ENCODE results near the gene IMMP2L.

The IMMP2L gene

DNA sequence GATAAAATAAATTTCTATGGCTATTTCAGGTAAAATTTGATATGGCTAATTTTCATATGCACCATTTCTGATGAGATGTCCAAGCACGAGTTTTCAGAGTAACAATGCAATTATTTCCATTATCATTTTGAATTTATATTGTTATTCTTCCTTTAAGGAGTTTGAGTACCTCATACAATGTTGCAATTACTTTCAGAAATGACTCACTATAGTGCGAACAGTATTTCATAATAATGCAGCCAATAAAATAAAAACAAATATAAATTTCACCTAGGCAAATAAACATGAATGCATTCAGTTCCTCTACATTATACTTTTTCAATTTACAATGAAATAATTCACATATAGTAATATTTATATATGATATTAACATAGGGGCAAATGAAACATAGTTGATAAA lies 550.1 kb downstream of the IMMP2L start:
- no peak for DNase-seq

DNA sequence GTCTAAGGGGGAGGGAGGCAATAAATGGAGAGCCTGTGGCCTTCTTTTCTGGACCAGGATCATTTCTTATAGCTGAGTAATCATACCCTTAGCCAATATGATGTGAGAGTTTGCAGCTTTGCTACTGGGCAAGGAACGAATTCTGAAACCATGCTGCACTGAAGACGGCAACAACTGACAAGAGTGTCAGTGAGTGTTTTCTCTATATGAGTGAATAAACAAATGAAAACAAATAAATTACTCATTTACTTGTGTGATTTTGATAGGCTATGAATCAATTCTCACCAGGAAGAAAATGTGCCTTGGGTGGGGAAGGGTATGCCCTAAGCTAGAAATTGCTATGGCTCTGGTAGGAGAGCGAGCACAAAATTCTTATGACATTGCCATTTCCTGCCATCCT lies 550.8 kb downstream of the IMMP2L start:
- DNase-seq = no peak

DNA sequence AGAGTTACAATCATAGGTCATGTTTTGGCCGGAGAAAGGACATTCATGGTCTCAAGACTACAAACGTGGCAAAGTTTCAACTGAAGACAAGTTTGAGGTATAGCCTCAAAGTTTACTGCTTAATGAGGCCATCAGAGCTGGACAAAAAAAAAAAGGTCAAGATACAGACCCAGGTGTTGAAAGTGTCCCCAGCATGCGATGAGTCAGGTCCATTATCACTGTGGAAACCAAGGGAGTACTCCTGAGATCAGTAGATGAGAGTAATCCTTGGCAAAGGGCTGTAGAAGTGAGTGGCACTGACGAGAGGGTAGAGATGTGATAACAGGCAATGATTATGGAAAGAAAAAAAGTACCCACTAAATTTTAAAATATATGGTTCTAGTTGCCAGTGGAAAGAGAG lies 551.5 kb downstream of the IMMP2L start:
- no peak for DNase-seq

DNA sequence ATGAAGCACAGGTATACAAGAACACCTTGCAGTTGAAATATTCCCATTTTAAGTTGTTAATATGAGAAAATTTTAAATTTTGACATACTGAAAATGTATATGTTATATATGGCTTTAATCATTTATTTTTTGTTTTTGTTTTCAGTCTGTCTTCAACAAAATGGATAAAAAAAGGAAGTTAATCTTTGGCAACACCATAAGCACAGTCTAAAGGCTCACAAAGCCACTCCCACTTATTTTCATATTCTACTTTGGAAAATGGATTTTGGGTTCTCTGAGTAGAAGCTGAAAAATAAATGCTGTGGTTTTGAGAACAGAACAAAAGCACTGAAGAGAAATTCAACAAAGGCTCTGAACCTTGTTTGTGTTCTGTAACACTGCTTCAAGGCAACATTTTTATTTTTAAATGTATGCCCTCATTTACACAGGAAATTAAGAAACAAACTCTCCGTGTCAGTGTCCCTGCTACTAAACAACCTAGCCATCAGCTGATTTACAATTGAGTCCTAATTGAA lies 552.7 kb downstream of the IMMP2L start:
- DNase-seq = no peak

DNA sequence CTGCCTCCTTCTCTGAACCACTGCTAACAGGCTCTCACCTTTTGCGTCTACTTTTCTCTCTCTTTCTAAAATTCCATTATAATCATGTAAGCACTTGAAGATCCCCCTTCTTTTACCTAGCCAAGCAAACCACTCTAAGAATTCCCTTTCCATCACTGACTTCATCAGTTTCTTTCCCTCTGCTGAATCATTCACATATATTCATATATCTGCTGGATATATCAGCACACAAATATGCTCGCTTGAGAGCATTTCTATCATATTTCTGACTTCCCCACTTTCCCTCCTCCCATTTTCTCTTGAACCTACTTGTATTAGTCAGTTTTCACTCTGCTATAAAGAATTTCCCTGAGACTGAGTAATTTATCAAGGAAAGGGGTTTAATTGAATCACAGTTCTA lies 555.6 kb downstream of the IMMP2L start:
- DNase-seq = no peak

DNA sequence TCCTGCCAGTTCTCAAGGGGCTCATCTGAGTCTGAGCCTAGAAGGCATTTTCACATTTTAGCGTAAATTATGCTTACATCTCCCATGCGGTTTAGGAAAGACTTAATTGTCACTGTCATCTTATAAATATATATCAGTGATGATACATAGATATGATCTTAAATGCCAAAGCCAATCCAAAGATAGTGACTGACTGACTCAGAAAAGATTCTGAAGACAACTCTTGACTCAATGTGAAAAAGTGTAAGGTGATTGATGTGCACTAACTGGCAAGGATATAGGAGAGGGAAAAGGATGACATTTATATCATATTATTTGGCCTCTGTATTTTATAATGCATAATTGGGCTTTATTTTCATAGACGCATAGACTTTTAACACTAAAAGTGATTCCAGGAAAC lies 556.3 kb downstream of the IMMP2L start:
- no peak for DNase-seq

DNA sequence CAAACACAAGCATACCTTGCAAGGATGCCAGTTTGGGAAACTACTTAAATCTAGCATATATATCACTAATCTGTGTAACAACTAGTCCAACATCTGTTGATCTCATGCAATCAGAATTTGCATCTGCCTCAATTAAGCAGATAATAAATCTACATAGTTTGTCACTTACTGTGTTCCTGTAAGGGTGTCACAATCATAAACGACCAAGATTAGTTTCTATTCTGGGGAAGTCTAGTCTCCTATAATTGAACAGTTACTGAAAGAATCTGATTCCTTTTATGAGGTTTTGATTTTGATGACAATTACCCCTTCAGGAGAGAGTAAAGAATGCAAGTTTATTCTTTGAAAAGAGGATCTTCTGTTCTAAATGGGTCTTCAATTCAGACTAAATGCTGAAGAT lies 556.8 kb downstream of the IMMP2L start:
- DNase-seq = no peak

DNA sequence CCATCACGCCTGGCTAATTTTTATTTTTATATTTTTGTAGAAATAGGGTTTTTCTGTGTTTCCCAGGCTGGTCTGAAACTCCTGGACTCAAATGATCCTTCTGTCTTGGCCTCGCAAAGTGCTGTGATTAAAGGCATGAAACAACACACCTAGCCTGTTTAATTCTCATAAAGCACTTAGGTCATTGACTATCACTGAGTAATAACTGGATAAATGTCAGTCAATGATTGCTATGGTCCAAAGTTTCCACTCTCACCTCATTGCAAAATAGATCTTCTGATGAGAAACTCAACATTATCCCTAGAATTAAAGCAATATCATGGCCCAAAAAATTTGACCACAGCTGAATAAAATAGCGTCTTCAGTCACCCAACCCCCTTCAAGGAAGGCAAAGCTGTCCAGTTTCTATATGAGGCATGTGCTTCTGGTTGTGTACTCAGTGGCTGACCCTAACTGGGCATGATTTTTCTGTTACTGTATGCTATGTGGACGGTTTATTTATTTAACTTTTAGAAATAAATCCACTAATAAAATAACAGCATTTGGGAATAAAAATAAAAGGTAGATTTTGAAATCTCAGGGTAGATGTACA lies 557.9 kb downstream of the IMMP2L start:
- DNase-seq = no peak

DNA sequence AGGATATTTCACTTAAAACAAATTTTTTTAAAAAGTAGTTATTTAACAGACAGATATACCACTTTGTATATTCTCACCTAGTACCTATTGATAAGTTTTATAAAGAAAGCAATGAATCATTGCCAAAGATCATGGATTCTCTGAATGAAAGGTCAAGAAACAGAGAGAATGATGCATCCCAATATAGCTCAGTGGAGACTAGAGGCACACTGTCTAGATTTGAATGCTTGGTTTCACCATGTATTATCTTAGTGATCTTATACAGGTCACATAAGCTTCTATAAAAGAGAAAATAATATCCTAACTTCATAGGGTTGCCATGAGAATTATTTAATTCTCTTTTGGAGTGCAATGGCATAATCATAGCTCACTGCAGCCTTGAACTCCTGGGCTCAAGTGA lies 558.4 kb downstream of the IMMP2L start:
- no peak for DNase-seq

DNA sequence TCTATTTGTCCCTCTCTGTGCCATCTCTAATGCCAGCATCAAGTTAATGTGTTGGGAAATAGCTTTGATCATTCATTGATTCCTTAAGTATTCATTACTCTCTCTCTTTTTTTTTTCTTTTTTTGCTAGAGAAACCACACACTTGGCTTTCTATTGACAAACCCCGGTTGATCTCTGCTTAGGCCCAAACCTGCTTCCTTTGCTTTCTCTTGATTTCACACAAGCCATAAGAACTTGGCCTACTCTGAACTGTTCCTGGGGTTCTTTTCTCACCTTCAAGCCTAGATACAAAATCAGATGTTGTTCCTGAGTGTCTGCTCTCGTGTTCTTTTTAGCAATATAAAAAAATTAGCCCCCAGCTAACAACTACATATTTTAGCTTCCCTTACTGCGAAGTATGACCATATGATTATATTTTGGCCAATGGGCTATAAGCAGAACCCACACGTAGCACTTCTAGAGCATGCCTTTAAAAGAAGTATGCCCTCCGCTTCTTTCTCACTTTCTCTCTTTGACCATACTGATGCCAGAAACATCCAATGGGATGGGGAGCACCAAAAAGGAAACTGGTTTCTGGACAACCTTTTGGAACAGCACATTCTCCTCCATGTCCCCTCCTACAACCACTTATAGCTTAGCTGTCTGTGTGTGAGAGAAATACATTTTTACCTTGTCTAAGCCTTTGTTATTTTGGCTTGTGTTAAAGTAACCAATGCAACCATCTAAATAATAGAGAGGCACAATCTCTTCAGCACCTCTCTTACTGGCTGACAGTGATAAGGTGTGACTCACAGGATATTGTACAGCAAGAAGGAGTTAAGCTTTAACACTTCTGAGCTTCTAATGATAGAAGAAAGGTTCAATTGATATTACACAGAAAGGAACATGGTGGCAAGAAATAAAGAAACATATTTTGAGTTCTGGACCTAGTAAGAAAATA lies 568.0 kb downstream of the IMMP2L start:
- DNase-seq = no peak

DNA sequence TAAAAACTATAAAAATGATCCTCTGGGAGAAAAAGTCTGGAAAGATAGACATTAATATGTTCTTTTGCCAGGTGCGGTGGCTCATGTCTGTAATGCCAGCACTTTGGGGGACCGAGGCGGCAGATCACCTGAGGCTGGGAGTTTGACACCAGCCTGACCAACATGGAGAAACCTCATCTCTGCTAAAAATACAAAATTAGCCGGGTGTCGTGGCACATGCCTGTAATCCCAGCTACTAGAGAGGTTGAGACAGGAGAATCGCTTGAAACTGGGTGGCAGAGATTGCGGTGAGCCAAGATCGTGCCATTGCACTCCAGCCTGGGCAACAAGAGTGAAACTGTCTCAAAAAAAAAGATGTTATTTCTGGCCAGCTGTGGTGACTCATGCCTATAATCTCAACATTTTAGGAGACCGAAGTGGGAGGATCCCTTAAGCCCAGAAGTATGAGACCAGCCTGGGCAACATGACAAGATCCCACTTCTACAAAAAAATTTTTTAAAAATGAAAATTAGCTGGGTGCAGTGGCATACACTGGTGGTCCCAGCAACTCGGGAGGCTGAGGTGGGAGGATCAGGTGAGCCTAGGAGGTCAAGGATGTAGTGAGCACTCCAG lies 573.3 kb downstream of the IMMP2L start:
- no peak for DNase-seq

DNA sequence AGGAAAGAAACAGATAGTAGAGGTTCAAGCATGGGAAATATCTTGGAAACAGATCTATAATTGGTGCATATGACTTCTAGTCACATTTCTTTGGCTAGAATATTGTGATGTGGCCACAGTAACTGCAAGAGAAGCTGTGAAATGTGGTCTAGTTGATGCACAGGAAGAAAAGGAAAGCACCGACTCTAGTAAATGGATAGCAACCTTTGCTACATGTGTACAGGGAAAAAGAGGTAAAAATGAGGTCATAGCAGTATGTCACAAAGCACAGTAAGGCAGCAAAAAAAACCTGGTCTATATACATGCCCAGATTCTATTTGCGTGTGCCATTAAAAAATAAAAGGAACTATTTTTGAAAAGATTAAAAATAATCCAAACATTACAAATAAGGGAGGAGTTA lies 573.9 kb downstream of the IMMP2L start:
- DNase-seq = no peak

DNA sequence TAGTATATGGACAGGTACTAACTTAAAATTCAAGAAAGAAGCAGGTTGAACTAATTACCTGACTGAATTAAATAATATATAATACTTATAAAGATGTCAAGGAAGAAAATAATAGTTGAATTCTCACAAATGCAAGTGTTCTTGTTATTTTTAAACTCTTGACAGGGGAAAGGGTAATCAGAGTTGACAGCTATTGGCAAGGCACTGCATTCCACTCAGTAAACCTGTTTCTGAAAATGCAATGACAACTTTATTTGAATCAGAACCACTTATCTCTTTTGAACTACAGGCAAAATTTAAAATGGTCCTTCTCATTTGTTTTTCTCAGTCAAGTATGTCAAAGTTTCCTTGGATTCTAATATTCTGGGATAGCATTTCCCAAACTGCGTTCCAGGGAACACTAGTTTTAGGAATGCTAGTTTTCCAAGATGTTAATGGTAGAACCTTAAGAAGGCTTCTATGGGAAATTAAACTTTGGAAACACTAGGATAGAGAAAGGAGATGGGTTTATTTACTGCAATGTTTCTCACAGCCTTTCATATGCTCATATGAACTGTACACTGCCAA lies 575.1 kb downstream of the IMMP2L start:
- DNase-seq = no peak

DNA sequence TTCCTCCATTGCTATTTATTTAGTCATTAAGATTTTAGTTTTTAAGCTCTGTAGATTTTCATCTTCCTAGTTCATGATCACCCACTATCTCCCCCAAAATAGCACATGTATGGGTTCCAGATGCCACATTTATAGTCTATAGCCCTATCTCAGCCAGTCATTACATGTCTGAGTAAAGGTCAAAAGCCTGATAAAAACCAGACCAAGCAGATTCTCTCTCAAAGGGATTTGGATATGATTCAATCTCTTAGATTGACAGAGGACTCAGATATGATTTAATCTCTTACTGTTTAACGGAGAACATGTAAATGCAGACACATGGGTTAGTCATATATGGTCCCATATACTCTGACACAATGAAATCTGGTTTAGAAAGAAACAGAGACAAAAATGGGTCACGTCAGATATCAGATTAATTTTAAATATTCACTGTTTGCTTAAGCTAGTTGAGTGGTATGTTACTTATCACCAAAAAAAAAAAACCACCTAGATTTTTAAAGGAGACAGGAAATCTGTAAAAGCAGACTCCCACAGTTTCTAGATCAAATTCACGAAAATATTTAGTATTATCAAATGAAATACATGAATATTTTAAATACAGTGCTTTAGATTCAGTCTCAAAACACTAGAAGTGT lies 578.4 kb downstream of the IMMP2L start:
- no peak for DNase-seq

DNA sequence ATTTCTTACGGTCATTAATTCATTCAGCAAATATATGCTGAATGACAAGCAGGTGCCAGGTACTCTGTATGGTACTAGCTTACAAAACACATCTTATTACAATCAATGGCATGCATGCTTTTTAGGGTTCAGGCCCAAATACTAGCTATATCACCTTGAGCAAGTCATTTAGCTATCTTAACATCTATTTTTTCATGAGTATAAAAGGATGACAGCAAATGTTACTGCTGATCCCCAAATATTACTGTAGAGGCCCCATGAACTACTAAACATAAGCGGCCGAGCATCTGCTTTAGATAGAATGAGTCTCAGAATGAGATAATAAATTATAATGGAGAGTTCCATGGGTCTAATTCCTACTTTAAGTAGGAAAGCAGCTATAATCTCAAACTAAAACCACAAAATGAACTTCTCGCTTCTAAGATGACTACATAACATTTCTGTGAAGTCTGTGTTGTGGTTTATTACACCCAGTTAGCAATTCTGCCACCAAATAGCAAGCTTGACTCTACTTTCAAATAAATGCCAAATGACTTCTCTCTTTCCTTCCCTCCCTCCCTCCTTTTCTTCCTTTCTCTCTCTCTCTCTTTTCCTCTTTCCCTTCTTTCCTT lies 585.1 kb downstream of the IMMP2L start:
- no peak for DNase-seq

DNA sequence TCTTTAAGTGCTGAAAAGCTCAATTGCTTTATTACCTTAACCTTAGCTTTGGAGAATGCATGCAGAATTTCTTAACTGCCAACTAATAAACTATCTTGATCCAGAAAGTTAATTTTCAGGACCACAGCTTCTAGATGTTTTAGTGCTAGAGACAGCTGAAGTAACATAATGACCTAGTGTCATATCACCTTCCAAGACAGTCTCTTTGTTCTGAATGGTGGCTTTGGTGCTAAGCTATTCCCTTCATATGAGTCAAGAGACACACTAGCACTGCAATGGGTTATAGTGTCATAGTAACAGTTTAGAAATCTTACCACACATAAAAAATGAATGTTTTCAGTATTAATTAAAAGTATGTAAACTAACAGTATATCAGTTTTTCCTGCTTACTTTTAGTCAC lies 586.8 kb downstream of the IMMP2L start:
- DNase-seq = no peak

DNA sequence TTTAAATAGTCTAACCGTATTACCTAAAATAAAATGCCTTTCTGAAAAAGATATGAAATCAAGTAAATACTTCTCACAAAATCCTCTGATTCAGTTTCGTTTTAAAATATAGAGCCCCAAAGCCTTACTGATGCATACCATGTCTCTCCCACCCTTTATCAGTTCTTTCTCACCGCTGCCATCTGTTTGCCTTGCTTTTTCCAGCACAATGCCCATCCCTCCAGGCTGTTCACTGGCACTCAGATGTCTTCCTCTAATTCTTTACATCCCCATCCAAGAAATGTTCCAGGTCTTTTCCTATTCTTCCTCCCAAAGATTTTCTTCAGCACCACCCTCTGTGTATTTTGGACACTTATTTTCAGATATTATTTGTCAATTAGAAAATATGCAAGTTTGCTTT lies 587.9 kb downstream of the IMMP2L start:
- no peak for DNase-seq

DNA sequence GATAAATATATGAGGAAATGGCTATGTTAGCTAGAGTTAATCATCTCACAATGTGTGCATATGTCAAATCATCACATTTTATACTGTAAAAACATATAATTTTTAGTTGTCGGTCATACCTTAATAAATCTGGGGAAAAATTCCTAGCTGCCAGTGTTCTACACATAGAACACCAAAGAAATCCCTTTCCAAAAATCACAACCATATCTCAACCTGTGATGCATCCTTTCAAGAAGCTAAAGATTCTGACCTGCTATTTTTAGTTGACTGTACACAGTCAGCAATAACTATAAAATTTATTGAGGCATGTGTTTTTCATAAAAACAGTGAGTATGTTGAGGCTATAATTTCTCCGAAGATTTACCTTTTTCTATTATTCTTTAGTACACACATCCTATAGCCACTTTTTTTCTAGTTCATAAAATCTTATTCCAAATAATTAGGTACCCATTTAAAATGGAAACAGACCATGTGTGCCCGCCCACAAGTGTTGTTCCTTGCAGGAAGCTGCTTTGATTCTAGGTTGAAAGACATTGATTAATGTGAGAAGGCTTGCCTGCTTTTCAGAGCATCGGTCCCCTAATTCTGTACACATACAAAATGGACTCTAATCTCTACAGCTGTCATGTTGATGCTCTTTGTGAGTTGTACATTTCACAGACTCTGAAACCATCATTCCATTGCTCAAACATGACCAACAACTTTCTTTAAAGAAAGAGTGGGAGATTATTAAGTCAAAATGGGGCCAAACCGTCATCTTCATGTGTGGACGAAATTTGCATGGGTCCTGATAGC lies 588.9 kb downstream of the IMMP2L start:
- no peak for DNase-seq

DNA sequence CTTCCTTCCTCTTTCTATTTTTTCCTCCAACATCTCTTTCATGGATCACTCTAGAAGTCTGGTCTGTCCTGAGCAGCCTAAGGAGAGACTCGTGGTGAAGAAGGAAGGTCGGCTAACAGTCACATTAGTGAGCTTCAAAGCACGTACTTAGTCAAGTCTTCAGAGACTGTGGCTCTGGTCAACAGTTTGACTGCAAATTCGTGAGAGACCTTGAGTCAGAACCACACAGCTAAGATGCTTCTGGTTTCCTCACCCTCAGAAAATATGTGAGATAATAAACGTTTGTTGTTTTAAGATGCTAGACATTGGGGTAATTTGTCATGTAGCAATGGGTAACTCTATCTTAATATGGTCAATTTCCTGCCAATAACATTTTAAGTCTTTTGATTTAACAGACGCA lies 597.5 kb downstream of the IMMP2L start:
- DNase-seq = no peak

DNA sequence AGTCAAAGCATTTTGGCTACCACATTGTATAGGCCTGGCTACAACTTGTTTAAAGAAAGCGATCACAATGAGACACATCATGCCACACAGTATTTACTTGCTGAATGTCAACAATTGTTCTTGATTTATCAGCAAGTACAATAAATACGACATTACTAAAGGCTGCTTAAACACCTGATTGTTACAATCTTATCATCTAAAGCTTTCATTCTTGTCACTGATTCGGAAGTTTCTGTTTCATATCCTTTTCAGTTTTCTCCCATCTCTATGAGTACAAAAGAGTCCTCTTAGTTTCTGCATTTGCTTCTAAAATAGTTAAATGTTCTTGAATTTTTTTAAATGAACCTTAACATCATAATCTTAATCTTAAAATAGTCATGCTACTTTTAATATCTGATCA lies 599.5 kb downstream of the IMMP2L start:
- DNase-seq = no peak

DNA sequence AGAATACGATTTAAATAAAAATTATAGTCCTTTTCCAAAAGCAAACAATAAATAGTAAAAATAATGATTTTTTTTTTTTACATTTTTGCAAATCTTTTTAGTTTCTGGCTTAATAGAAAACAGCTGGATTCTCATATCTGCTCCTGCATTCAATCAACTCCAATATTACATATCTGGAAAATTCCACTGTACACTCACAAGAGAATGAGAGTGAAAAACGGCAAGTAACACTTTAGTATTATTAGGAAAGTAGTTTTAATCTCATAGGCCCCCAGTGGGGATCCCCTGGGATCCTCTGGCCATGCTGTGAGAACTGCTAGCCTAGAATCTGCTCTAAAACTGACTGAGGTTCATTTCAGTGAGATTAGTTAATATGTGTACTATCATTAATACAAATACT lies 599.9 kb downstream of the IMMP2L start:
- DNase-seq = no peak

DNA sequence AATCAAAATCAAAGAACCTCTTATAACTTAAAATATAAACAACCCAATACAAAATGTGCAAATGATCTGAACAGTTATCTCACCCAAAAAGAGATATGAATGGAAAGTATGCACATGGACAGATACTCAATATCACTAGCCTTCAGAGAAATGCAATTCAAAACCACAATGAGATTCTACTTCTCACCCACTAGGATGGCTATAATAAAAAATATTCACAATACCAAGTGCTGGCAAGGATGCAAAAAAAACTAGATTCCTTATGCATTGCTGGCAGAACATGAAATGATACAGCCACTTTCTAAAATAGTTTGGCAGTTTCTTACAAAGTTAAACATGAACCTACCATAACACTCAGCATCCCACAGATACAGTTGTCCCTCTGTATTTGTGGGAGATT lies 601.5 kb downstream of the IMMP2L start:
- no peak for DNase-seq

Data from NCI-H1105 (cell line).